Measurements from ENCODE around the gene KLHL26. TPM values are rescaled to one million over a fixed set of nuclear protein-coding genes. Genes with fewer than 3 reads are reported as not detected.

The KLHL26 gene
- total and polyA plus RNA-seq, 2 of the 4 experiments (the other 2 are of a cell fraction), result 2.2 to 4.7 TPM

GRCh38 chr19:18610556-18611326 lies 26.1 kb upstream of the KLHL26 start:
- H3K23ac ChIP-seq (ENCODE audit: low read depth, low read length), result no peak overlapping the region; the same call in 1 of the 2 replicates
- no peak overlapping the region for H2BK5ac ChIP-seq (ENCODE audit: low read depth, low read length, poor library complexity, severe bottlenecking)
- no peak overlapping the region for H4K5ac ChIP-seq (ENCODE audit: low read depth, low read length)
- peaks cover 11% of the 10 kb centered on the region; the same call in 1 of the 2 replicates for H3K4me1 ChIP-seq (ENCODE audit: control insufficient read depth, insufficient read depth, low read length)
- no peak overlapping the region for H4K8ac ChIP-seq (ENCODE audit: low read depth in 2 of 2, low read length in 2 of 2)
- ChIA-PET POLR2A (ENCODE audit: unreplicated experiment) (no interaction called here), CTCF (no interaction called here)
- no TSS peak for BruUV-seq (replicated peaks)
- H2BK120ac ChIP-seq (ENCODE audit: low read depth, low read length), result no peak overlapping the region
- WGBS, 2 experiments (ENCODE audit: extremely low coverage in 2 of 2, insufficient read length in 1 of 2), result 8% methylated on average over 9 of the region's 45 CpGs; no CpG with 5 or more reads in 1 of the 2 experiments
- H2AK5ac ChIP-seq (ENCODE audit: low read depth, low read length), result no peak overlapping the region
- H4K91ac ChIP-seq (ENCODE audit: insufficient read depth, low read depth, low read length), result no peak overlapping the region
- H3K36me3 ChIP-seq (ENCODE audit: control insufficient read depth, insufficient read depth, low read length), result no peaks in the 10 kb centered on the region
- no peak overlapping the region for H3K14ac ChIP-seq (replicated peaks; ENCODE audit: low read depth, low read length)
- H3K9me1 ChIP-seq (ENCODE audit: insufficient read depth, low read length), result no peaks in the 10 kb centered on the region
- intact Hi-C loops (cut with micrococcal nuclease) (no loop called here), in situ Hi-C loops (cut with MboI; ENCODE audit: low sequenced_read_pairs) (no loop called here), dilution Hi-C loops (cut with HindIII; ENCODE audit: low sequenced_read_pairs, unreplicated experiment) (no loop called here)
- H3K9ac ChIP-seq (ENCODE audit: low read depth, low read length), result no peak overlapping the region
- no peak overlapping the region for H3K4ac ChIP-seq (ENCODE audit: low read depth, low read length)
- peaks cover 4% of the 10 kb centered on the region; the same call in 1 of the 2 replicates for H4K20me1 ChIP-seq (ENCODE audit: insufficient read depth, low read length)
- H3K27ac ChIP-seq (ENCODE audit: insufficient read depth, low read length), result no peak overlapping the region
- DNase-seq, result no peak
- H3K18ac ChIP-seq (ENCODE audit: low read depth, low read length), result no peak overlapping the region
- no peak overlapping the region for H2BK15ac ChIP-seq (ENCODE audit: low read depth, low read length)
- no peaks in the 10 kb centered on the region for H3K79me1 ChIP-seq (ENCODE audit: low read depth in 1 of 2, low read length in 2 of 2)
- peak overlapping the region; percentile 81 for H2AK9ac ChIP-seq (replicated peaks; ENCODE audit: low read depth, low read length, poor library complexity)
- H3K4me3 ChIP-seq (ENCODE audit: insufficient read depth, low read depth, low read length), result no peak overlapping the region
- H3K56ac ChIP-seq (ENCODE audit: extremely low read depth, insufficient read depth, low read length), result no peak overlapping the region
- no peak overlapping the region for H2AFZ ChIP-seq (replicated peaks; ENCODE audit: low read length, poor library complexity)
- peaks cover 74% of the 10 kb centered on the region for H3K27me3 ChIP-seq (ENCODE audit: control insufficient read depth, insufficient read depth, low read length)
- no peak for TF ChIP-seq BHLHE40 (IDR thresholded peaks at IDR 0.05; ENCODE audit: low read depth, low read length)
- no peak for TF ChIP-seq NFE2L2 (IDR thresholded peaks at IDR 0.05; ENCODE audit: low read depth, low read length)
- TF ChIP-seq, protein P1, sequence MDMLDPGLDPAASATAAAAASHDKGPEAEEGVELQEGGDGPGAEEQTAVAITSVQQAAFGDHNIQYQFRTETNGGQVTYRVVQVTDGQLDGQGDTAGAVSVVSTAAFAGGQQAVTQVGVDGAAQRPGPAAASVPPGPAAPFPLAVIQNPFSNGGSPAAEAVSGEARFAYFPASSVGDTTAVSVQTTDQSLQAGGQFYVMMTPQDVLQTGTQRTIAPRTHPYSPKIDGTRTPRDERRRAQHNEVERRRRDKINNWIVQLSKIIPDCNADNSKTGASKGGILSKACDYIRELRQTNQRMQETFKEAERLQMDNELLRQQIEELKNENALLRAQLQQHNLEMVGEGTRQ (IDR thresholded peaks at IDR 0.05; ENCODE audit: low read depth, low read length), result no peak
- no peak for TF ChIP-seq MAZ (IDR thresholded peaks at IDR 0.05; ENCODE audit: borderline replicate concordance, low read depth, low read length)
- no peak for TF ChIP-seq MXI1 (IDR thresholded peaks at IDR 0.05; ENCODE audit: borderline replicate concordance, low read depth, low read length)
- TF ChIP-seq ELK1 (IDR thresholded peaks at IDR 0.05; ENCODE audit: borderline replicate concordance, low read depth, low read length), result no peak
- TF ChIP-seq RFX5 (IDR thresholded peaks at IDR 0.05; ENCODE audit: low read depth, low read length), result no peak
- TF ChIP-seq CTCF (conservative IDR thresholded peaks at IDR 0.05; ENCODE audit: low read depth, low read length), result no peak
- no peak for TF ChIP-seq RAD21 (IDR thresholded peaks at IDR 0.05; ENCODE audit: low read length)
- no peak overlapping the region for H3K4me2 ChIP-seq (ENCODE audit: low read depth, low read length)
- no peaks in the 10 kb centered on the region for H3K9me3 ChIP-seq (ENCODE audit: control insufficient read depth, insufficient read depth, low read length)
- H2BK20ac ChIP-seq (ENCODE audit: low read depth, low read length), result no peak overlapping the region
- no peak for ATAC-seq (ENCODE audit: low read depth)

All from IMR-90 (cell line).